Measurements from ENCODE around the gene NOX3.

NOX3 gene

GRCh38 chr6:155455766-155456165 is at the start of gene NOX3:
Gene NOX3 (minus strand): TSS chr6:155455839. CDS start chr6:155455800, 39 bp downstream.
- Mint-ChIP-seq H3K36me3 (ENCODE audit: low read depth) (no peaks in the 10 kb centered on the region), H3K9me3 (no peaks in the 10 kb centered on the region), H3K27ac (no peak within 1 kb of the TSS), H3K27me3 (ENCODE audit: low read depth) (no peaks in the 10 kb centered on the region), H3K4me3 (no peak within 1 kb of the TSS), H3K4me1 (no peaks in the 10 kb centered on the region)
- no peak for TF ChIP-seq CTCF (IDR thresholded peaks at IDR 0.05; ENCODE audit: unreplicated experiment in 3 of 3)

- peak overlapping the region in 1 of 3 experiments; percentile 47 for H3K27ac Mint-ChIP-seq
- no peak overlapping the region for H3K4me3 Mint-ChIP-seq
- no peaks in the 10 kb centered on the region for H3K27me3 Mint-ChIP-seq (ENCODE audit: low read depth)
- H3K36me3 Mint-ChIP-seq (ENCODE audit: low read depth) = no peaks in the 10 kb centered on the region
- peaks cover 7% of the 10 kb centered on the region for H3K9me3 Mint-ChIP-seq
- no peak for TF ChIP-seq CTCF (IDR thresholded peaks at IDR 0.05; ENCODE audit: unreplicated experiment in 3 of 3)
- H3K4me1 Mint-ChIP-seq = peaks cover 10% of the 10 kb centered on the region
Measured at GRCh38 chr6:155504848-155505607, 49.4 kb upstream of the NOX3 start.

GRCh38 chr6:155502393-155502792 is 46.8 kb upstream of the NOX3 start:
- peaks cover 7% of the 10 kb centered on the region for H3K9me3 Mint-ChIP-seq
- H3K4me1 Mint-ChIP-seq = peaks cover 10% of the 10 kb centered on the region
- H3K4me3 Mint-ChIP-seq = no peak overlapping the region
- H3K27ac Mint-ChIP-seq = no peak overlapping the region
- no peaks in the 10 kb centered on the region for H3K27me3 Mint-ChIP-seq (ENCODE audit: low read depth)
- no peaks in the 10 kb centered on the region for H3K36me3 Mint-ChIP-seq (ENCODE audit: low read depth)
- TF ChIP-seq CTCF (IDR thresholded peaks at IDR 0.05; ENCODE audit: unreplicated experiment in 3 of 3) = no peak

- Mint-ChIP-seq H3K4me1 (no peaks in the 10 kb centered on the region), H3K27ac (no peak overlapping the region), H3K9me3 (peaks cover 7% of the 10 kb centered on the region), H3K36me3 (ENCODE audit: low read depth) (no peaks in the 10 kb centered on the region), H3K4me3 (no peak overlapping the region), H3K27me3 (ENCODE audit: low read depth) (no peaks in the 10 kb centered on the region)
- no peak for TF ChIP-seq CTCF (IDR thresholded peaks at IDR 0.05; ENCODE audit: unreplicated experiment in 3 of 3)
Measured at GRCh38 chr6:155499574-155499973, 43.9 kb upstream of the NOX3 start.

- Mint-ChIP-seq H3K27me3 (ENCODE audit: low read depth) (no peaks in the 10 kb centered on the region), H3K4me1 (peaks cover 5% of the 10 kb centered on the region), H3K27ac (no peak overlapping the region), H3K36me3 (ENCODE audit: low read depth) (no peaks in the 10 kb centered on the region), H3K4me3 (no peak overlapping the region), H3K9me3 (peaks cover 2% of the 10 kb centered on the region)
- no peak for TF ChIP-seq CTCF (IDR thresholded peaks at IDR 0.05; ENCODE audit: unreplicated experiment in 3 of 3)
Measured at GRCh38 chr6:155498370-155498769, 42.7 kb upstream of the NOX3 start.

- peaks cover 7% of the 10 kb centered on the region for H3K9me3 Mint-ChIP-seq
Measured at GRCh38 chr6:155497273-155497672, 41.6 kb upstream of the NOX3 start.

More at GRCh38 chr6:155497273-155497672, 41.6 kb upstream of the NOX3 start:
- Mint-ChIP-seq H3K36me3 (ENCODE audit: low read depth) (no peaks in the 10 kb centered on the region), H3K27me3 (ENCODE audit: low read depth) (no peaks in the 10 kb centered on the region), H3K4me3 (no peak overlapping the region), H3K27ac (no peak overlapping the region), H3K4me1 (peaks cover 5% of the 10 kb centered on the region)
- TF ChIP-seq CTCF (IDR thresholded peaks at IDR 0.05; ENCODE audit: unreplicated experiment in 3 of 3) = no peak

Measured in nephron (organoid).